IgD-negative memory B cell (primary cell): ENCODE data around the gene RIC8B. TPM values are rescaled to one million over a fixed set of nuclear protein-coding genes. Genes with fewer than 3 reads are reported as not detected.

Experiments
- H3K27ac Mint-ChIP-seq, 3 donors: one replicate each; pipeline ENCODE4 v1.8.0; 2020 to 2022; ENCODE audit warnings: mild to moderate bottlenecking in 3 of 3, mixed read lengths in 3 of 3, moderate library complexity in 1 of 3
- H3K27me3 Mint-ChIP-seq: one replicate; pipeline ENCODE4 v1.8.0; 2021; ENCODE audit warnings: mixed read lengths
- H3K36me3 Mint-ChIP-seq: one replicate; pipeline ENCODE4 v1.8.0; 2020; ENCODE audit warnings: mild to moderate bottlenecking, mixed read lengths
- H3K4me1 Mint-ChIP-seq, 3 donors: one replicate each; pipeline ENCODE4 v1.8.0; 2020 to 2022; ENCODE audit warnings: mixed read lengths in 3 of 3, mild to moderate bottlenecking in 1 of 3
- H3K4me3 Mint-ChIP-seq, 4 donors: one replicate each; pipeline ENCODE4 v1.8.0; 2020 to 2022; ENCODE audit warnings: mild to moderate bottlenecking in 4 of 4, mixed read lengths in 4 of 4, moderate library complexity in 3 of 4
- H3K9me3 Mint-ChIP-seq, 3 donors: one replicate each; pipeline ENCODE4 v1.8.0; 2020 to 2021; ENCODE audit warnings: mixed read lengths in 3 of 3, mild to moderate bottlenecking in 1 of 3
- polyA plus RNA-seq: library from polyadenylated mRNA; unstranded; fragments of 300-500 nt; fragmentation: Illumina TruSeq; gene quantifications from one replicate; pipeline ENCODE4 v1.2.3, GENCODE V29; 2021

The RIC8B gene
- polyA plus RNA-seq, 1 donor from 2014 or later: 4.9 TPM

DNA sequence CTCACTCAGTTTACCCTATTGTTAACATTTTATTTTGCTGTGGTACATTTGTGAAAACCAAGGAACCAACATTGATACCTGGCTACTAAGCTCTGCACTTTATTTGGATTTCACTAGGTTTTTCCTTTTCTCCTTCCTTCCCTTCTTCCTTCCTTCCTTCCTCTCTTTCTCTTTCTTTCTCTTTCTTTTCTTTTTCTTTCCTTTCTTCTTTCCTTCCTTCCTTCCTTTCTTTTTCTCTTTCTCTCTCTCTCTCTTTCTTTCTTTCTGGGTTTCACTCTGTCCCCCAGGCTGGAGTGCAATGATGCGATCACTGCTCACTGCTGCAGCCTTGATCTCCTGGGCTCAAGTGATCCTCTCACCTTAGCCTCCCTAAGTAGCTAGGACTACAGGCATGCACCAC lies 152.2 kb downstream of the RIC8B start:
- H3K4me1 Mint-ChIP-seq: no peaks in the 10 kb centered on the region
- peaks cover 10 to 15% (median 10%) of the 10 kb centered on the region in 3 donors for H3K9me3 Mint-ChIP-seq
- no peaks in the 10 kb centered on the region for H3K36me3 Mint-ChIP-seq
- no peak overlapping the region for H3K4me3 Mint-ChIP-seq
- peaks cover 68% of the 10 kb centered on the region for H3K27me3 Mint-ChIP-seq
- H3K27ac Mint-ChIP-seq: no peak overlapping the region

DNA sequence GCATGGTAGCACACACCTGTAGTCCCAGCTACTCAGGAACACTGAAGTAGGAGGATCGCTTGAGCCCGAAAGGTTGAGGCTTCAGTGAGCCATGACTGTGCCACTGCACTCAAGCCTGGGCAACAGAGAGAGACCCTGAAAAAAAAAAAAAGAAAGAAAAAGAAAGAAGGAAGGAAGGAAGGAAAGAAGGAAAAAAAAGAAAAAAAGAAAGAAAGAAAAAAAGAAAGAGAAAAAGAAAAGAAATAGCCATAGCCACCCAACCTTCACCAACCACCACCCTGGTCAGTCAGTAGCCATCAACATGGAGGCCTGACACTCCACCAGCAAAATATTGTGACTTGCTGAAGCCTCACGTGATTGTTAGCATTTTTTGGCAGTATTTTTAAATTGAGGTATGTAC lies 159.8 kb downstream of the RIC8B start:
- H3K9me3 Mint-ChIP-seq: peaks cover 0 to 3% (median 2%) of the 10 kb centered on the region in 3 donors
- H3K27me3 Mint-ChIP-seq: peaks cover 51% of the 10 kb centered on the region
- no peak overlapping the region for H3K4me3 Mint-ChIP-seq
- H3K36me3 Mint-ChIP-seq: peaks cover 3% of the 10 kb centered on the region
- no peaks in the 10 kb centered on the region for H3K4me1 Mint-ChIP-seq
- no peak overlapping the region for H3K27ac Mint-ChIP-seq

Other genes starting within 250 kb of the RIC8B start
- not detected for gene RFX4, start 191.7 kb upstream of the RIC8B start, polyA plus RNA-seq
- 17.8 TPM for gene TMEM263, start 181.2 kb downstream of the RIC8B start, polyA plus RNA-seq
- 1.8 TPM for gene MTERF2, start 212.5 kb downstream of the RIC8B start, polyA plus RNA-seq